Omental fat pad (tissue), 4 donors: ENCODE data around the gene TRIM67. TPM values are rescaled to one million over a fixed set of nuclear protein-coding genes. Genes with fewer than 3 reads are reported as not detected.

Source experiments
- ATAC-seq: fragments of 150-250 bp; one replicate; pipeline ENCODE4 v1.9.1; 2016; ENCODE audit warnings: mild to moderate bottlenecking, moderate library complexity; ENCODE audit not compliant: low FRiP score
- DNase-seq: peaks from one replicate; pipeline ENCODE4 v3.0.0-alpha.2; 2019; ENCODE audit warnings: low spot score
- CTCF ChIP-seq, 3 donors: fragments of 450-650 bp; IDR thresholded peaks; one replicate each; pipeline ENCODE4 v1.5.1; 2016 to 2017; ENCODE audit warnings: antibody characterized with exemption in 3 of 3, mild to moderate bottlenecking in 3 of 3, moderate library complexity in 2 of 3
- total RNA-seq, 4 donors: library from RNA; depleted of rRNA; stranded (reverse); fragments of >200 nt; gene quantifications; one replicate each; pipeline ENCODE4 v1.1.0, GENCODE V29; 2016

The TRIM67 gene
- total RNA-seq, 4 donors from 2014 or later = 0.06 to 0.32 TPM; not detected in 2

- DNase-seq = no peak
- no peak for ATAC-seq
- TF ChIP-seq CTCF (IDR thresholded peaks at IDR 0.05) = no peak
These were observed 39.6 kb downstream of the TRIM67 start for GRCh38 chr1:231201375-231201978.

- no peak for ATAC-seq
- no peak for TF ChIP-seq CTCF (IDR thresholded peaks at IDR 0.05)
- DNase-seq = no peak
These were observed 40.2 kb downstream of the TRIM67 start for GRCh38 chr1:231201979-231202633.

GRCh38 chr1:231203259-231204057 lies 41.6 kb downstream of the TRIM67 start:
- ATAC-seq (no peak), DNase-seq (no peak)
- TF ChIP-seq CTCF (IDR thresholded peaks at IDR 0.05) = no peak

- DNase-seq = no peak
- TF ChIP-seq CTCF (IDR thresholded peaks at IDR 0.05) = no peak
- no peak for ATAC-seq
These were observed 45.0 kb downstream of the TRIM67 start for GRCh38 chr1:231206856-231207255.

- no peak for DNase-seq
- no peak for ATAC-seq
- no peak for TF ChIP-seq CTCF (IDR thresholded peaks at IDR 0.05)
These were observed 45.6 kb downstream of the TRIM67 start for GRCh38 chr1:231207437-231207836.

- TF ChIP-seq CTCF (IDR thresholded peaks at IDR 0.05) = no peak
- no peak for ATAC-seq
- no peak for DNase-seq
These were observed 47.1 kb downstream of the TRIM67 start for GRCh38 chr1:231208980-231209379.
